GM18909 (cell line): ENCODE results near the gene ECI2.

Experiments used
- ATAC-seq: cut with Tn5 transposase; IDR thresholded peaks from one replicate; pipeline ENCODE4 v1.9.1; 2021; ENCODE audit warnings: mild to moderate bottlenecking; ENCODE audit not compliant: unreplicated experiment, poor library complexity

Gene ECI2, protein sequence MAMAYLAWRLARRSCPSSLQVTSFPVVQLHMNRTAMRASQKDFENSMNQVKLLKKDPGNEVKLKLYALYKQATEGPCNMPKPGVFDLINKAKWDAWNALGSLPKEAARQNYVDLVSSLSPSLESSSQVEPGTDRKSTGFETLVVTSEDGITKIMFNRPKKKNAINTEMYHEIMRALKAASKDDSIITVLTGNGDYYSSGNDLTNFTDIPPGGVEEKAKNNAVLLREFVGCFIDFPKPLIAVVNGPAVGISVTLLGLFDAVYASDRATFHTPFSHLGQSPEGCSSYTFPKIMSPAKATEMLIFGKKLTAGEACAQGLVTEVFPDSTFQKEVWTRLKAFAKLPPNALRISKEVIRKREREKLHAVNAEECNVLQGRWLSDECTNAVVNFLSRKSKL

DNA sequence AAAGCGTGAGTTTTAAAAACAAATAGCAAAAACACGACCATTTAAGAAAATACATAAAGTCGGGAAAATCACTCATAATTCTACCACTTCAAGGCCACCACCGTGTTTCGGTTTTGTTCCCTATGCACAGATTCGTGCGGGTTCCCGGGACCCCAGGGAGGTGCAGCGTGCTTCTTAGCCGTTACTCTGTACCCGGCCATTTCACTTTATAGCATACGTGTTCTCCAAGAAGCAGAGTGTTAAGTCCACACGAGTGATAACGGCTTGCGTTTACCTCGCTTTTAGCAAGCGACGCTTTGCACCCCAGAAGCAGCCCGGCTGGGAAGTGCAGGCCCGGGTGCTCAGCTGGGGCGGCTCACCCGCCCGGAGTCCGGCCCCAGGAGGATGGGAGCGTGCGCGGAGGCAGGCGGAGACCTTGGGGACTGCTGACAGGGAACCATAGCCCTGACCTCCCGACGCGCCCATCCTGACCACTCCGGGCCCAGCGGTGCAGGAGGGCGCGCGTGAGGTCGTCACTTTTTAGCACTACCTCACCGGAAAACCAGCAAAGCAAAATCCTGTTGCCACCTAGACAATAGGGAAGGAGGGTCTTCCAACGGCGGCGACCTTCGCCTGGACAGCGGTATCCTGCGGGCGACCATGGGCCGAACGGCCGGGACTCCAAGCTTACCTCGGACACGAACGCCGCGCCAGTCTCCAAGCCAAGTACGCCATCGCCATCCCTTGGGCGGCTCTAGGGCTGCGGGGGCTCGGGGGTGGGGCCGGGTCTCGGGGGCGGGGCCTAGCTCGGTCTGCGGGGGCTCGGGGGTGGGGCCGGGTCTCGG is at the start of gene ECI2:
Gene ECI2, minus strand, starts transcription at position 735 of the 824 bp plus-strand sequence. Its CDS starts 15 bp downstream, at position 720.
- ATAC-seq = peak; percentile 46

DNA sequence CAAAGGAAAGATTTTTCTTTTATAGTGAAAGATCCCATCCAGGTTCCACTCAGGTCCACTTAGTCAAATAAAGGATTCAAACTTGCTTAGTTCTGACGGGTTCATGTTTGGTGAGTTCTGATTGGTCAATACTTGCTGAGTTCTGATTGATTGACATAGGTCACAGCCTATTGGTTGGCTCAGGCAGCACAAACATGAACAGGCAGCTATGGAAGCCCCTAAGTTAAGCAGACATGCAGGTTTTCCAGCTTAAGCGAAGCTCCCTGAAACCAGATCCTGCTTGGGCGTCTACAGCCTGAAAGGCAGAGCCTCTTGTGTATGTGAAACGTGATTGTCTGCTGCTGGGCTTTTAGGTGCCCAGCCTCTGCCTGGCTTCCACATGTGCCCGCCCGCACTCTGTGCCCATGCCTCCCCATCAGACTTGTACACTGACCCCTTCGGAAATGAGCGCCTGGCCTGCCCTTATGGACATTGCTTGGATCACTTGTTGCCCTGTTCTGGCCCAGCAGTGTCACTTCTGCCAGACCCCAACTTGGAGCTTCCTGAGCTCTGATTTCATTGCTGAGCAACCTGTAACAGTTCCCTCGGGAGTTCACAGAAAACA is 45.4 kb upstream of the ECI2 start:
- ATAC-seq = no peak

DNA sequence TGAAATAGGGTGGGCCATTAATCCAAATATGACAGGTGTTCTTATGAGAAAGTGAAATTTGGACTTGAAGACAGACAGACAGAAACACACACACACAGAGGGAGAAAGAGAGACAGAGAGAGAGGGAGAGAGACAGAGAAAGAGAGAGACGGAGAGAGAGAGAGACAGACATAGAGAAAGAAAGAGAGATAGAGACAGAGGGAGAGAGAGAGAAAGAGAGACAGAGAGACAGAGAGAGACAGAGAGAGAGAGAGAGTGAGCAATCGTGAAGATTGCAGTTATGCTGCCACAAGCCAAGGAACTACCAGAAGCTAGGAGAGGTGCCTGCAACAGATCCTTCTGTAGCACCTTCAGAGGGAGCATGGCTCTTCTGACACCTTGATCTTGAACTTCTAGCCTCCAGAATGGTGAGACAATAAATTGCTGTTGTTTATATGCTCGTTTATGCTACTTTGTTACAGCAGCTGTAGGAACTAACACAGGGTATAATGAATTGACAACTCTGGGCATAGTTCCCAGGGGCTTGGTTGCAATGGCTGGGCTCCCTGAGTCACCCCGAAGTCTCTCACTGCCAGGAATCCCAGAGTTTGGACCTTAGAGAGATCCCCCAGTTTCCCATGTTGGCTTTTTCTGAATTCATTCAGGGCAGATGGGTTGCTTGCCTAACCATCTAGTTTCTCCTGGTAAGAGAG is 44.7 kb upstream of the ECI2 start:
- no peak for ATAC-seq

- ATAC-seq = no peak
These were observed 43.5 kb upstream of the ECI2 start for GRCh38 chr6:4178737-4179333.

DNA sequence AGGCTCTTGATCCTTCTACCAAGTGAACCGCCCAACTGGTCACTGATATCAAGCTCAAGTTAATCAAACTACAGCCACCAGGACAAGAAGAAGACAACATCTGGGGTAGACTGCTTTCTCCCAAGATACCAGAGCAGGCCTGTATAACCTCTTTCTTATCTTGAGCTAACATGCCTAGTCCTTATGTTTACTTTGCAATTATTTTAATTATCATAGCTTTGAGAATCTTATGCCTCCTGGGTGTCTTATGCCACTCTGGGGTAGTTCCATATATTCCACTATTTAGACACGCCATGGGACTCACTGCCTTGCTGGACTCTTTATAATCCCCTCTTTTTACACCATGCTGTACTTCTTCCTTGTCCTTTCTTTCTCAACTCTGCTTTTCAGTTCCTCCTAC is 41.5 kb upstream of the ECI2 start:
- no peak for ATAC-seq

- ATAC-seq = no peak
These were observed 38.7 kb upstream of the ECI2 start for GRCh38 chr6:4174042-4174441.

DNA sequence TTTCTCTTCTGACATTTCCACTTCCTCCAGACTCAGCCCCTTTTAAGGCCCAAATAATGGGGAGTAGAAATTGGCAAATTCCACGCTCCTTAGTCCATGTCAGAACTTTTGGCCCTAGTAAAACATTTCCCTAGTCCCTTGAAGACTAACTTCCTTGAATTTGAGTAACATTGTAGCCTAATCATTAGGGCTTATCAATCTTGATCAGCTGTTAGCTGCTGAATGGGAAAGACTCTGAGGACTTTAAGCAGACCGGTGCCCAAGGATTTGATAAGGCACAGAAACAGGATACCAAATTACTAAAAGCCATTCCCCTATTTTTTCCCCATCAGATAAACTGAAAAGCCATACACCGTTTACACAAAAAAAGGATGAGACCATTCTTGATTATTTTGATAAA is 37.0 kb upstream of the ECI2 start:
- no peak for ATAC-seq

- ATAC-seq = no peak
These were observed 34.9 kb upstream of the ECI2 start for GRCh38 chr6:4170297-4170696.

DNA sequence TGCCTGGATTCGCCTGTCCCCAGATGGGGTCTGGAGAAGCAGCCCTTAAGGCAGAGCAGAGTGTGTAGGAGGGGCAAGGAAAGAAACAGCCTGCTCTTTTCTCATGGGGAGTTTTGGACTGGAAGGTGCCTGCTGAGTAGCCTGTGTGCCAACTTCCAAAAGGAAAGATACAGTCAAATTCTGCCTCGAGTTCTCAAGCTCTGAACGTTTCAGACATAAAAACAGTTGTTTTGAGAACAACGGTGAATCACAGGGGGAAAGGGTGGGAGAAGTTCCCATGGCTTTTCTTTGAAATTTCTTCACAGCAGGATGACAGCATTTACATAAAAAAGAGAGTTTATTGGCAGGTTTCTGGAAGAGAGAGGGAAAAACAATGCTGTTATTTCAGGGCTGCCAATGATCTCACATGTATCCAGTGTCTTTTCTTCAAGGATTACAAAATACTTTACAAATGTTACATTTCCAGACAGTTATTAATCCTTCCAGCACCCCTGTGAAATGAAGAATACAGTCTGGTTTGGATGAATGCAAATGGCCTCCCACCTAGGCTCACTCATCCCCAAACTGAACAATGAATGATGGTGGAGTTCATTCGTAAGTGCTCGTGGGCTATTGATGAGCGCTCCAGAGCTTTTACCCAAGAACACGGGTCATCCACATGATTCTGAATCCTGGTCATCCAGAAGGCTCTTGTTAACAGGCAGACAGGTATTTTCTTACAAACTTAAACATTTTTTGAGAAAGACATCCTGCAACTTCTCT is 33.8 kb upstream of the ECI2 start:
- ATAC-seq = no peak

GRCh38 chr6:4167833-4168232 is 32.5 kb upstream of the ECI2 start:
- ATAC-seq = no peak

DNA sequence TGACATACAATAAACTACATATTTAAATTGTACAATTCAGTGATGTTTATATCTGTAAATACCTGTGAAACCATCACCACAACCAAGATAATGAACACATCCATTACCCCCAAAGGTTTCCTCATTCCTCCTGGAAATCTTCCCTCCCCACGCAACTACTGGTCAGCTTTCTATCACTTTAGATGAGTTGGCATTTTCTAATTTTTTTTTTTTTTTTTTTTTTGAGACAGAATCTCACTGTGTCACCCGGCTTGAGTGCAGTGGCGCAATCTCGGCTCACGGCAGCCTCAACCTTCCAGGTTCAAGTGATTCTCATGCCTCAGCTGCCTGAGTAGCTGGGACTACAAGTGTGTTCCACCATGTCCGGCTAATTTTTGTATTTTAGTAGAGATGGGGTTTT is 31.7 kb upstream of the ECI2 start:
- no peak for ATAC-seq

DNA sequence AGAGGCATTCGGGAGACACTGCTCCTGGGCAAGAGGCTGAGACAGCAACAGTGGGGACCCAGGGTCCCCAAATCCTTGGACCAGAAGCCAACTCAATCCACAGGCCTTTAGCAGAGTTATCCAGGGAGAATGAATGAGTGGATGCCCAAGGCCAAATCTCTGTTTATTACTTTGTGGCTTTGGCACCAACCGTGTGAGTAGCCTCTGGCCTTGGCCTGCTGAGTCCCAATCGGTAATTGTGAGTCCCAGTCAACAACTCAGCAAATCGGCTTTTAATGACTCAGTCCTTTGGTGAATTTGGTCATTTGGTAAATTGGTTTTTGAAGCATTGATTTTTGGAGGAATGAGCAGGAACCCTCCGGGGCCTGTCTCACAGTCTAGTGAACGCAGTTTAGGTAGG is 29.1 kb upstream of the ECI2 start:
- ATAC-seq = no peak

- ATAC-seq = no peak
These were observed 28.7 kb upstream of the ECI2 start for GRCh38 chr6:4164117-4164442.

- ATAC-seq = no peak
These were observed 28.2 kb upstream of the ECI2 start for GRCh38 chr6:4163408-4164116.

DNA sequence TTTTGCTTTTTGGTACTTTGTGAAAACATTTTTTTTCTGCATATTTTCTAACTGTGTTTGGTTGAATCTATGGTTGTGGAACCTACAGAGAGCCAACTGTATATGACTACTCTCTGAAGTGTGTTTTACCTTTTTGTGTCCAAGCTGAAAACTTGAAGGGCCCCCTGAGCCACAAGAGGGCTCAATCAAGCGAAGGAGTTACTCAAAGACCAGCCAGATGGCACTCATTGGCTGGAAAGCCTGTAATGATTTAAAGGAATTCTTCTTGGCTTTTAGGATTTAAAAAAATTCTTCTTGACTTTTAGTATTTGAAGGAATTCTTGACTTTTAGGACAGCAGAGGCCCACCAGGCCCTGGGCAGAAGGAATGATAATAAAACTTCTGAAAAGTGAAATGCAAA is 27.0 kb upstream of the ECI2 start:
- no peak for ATAC-seq

DNA sequence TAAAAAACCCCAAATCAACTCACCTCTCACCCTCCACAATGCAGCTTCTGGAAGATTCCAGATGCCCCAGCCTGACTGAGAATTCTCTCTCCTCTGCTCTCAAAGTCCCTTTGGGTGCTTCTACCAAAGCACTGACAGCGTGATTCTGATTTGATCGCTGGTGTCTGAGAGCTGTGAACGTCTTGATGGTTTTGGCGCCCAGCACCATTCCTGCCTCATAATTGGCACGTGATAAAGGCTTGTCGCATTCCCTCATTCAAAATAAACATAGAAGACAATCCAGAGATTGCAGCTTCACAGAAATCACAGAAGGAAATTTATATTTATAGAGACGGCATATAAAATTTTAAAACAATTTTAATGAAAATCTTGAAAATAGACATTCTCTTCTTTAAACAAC is 24.1 kb upstream of the ECI2 start:
- ATAC-seq = no peak

DNA sequence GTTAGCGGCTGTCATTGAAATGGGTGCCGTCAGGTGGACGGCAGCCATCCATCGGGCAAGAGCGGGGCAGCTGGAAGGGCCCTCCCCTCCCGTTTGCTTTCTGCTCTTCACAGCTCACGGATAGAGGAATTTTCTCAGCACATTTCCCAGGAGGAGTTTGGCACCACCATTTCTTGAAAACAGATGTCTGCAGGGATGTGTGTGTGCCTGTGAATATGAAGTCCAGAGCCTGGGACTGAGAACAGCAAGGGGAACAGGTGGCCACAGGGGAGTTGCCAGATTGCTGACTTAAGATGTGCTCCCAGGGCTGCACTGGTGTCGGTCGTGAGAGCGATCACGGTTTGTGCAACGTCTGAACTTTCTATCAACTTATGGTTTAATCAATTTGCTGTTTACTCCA is 22.1 kb upstream of the ECI2 start:
- ATAC-seq = no peak

DNA sequence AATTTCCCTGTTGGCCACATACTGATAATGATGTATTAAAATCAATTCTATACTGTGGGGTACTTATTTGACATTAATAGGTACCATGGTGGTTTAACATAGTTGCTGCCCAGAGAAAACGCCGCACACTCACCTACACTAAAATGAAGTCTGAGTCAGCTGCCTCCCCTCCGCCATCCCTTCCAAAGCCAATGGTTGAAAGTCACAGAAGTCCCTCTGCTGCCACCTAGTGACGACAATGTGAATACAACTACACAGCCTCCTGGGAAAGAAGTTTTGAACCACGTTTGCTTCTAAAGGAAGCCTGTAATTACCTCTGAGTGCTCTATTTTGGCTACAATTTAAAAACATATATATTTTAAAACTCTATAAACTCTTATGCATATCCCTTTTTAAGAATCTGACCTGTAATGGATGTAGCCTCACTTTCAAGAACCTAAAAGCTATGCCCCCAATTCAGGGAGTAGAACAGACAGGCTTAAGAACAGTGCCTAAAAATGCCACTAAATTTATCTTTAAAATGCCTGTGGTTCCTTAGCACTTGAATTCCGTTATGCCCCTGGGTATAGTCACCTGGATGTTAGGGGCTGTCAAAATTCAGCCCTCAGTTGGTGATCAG is 20.6 kb upstream of the ECI2 start:
- ATAC-seq = peak; percentile 83
